ENCODE results near the gene SLC26A1.

Gene SLC26A1

GRCh38 chr4:968221-968620, 25.0 kb downstream of the SLC26A1 start:
- H3K4me3 ChIP-seq (ENCODE audit: low read length) = no peak overlapping the region
- no peak for TF ChIP-seq ZNF274 (IDR thresholded peaks at IDR 0.05; ENCODE audit: low read depth, low read length)

GRCh38 chr4:967113-968104, 25.8 kb downstream of the SLC26A1 start:
- no peak overlapping the region for H3K4me3 ChIP-seq (ENCODE audit: low read length)
- no peak for TF ChIP-seq ZNF274 (IDR thresholded peaks at IDR 0.05; ENCODE audit: low read depth, low read length)

GRCh38 chr4:966266-967112, 26.7 kb downstream of the SLC26A1 start:
- TF ChIP-seq ZNF274 (IDR thresholded peaks at IDR 0.05; ENCODE audit: low read depth, low read length) = no peak
- no peak overlapping the region for H3K4me3 ChIP-seq (ENCODE audit: low read length)

GRCh38 chr4:965766-966134, 27.5 kb downstream of the SLC26A1 start:
- no peak for TF ChIP-seq ZNF274 (IDR thresholded peaks at IDR 0.05; ENCODE audit: low read depth, low read length)
- H3K4me3 ChIP-seq (ENCODE audit: low read length) = no peak overlapping the region

DNA sequence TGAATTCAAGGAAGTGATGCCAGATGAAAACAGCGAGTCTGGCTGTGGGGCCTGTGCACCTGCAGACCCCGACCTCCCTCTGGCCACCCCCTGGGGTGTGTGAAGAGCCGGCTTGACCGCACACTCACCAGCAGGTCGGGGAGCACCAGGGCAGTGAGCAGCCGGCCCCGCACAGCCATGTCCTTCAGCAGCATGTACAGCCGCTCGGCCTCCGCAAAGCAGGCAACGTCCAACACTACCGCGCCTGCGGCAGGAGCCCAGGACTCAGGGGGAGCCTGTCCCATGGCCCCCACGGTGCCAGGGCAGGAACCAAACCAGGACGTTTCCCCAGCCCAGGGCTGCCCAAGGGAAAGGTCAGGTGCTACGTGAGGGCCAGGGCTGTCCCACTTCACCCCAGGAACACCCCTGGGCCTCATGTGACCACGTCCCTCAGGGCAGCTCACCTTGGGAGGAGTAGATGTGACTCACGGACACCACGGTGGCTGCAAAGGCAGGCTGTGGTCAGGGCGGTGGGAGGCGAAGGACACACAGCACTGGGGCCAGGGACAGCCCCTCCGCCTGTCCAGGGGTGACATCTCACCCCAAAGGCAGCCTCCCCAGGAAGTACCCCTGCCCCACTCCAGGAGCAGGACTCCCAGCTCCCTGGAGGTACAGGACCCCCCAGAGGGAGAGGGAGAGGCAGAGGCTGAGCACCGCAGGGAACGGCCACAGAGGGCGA, 28.0 kb downstream of the SLC26A1 start:
- no peak for TF ChIP-seq ZNF274 (IDR thresholded peaks at IDR 0.05; ENCODE audit: low read depth, low read length)

DNA sequence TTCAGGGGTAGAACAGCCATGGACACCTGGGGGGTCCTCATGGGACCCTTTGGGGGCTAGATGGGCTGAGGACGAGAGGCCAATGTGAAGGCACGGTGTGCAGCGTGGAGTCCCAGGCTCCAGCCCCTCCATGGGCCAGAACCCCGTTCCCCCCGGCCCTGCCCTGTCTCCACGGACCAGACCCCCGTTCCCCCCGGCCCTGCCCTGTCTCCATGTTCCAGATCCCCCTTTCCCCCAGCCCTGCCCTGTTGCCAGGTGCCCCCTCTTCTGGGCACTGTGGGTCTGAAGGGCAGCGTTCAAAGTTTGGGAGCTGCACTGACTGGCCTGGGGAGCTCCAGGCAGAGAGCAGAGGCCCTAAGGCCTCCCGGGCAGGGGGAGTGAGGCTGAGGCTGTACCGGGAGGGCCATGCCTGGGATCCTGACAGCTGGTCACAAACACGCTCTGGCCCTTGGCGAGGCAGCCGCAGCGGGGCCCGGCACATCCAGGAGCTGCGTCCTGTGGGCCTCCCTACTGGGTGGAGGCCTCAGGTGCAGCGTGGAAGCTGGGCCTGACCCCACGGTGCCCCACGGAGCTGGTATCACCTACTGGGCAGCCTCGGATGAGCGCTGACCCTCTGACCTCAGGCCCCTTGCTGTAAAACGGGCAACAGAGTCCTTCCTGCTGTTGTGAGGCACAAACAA, 28.7 kb downstream of the SLC26A1 start:
- TF ChIP-seq ZNF274 (IDR thresholded peaks at IDR 0.05; ENCODE audit: low read depth, low read length) = no peak
- no peak overlapping the region for H3K4me3 ChIP-seq (ENCODE audit: low read length)

More for the DNA sequence above, 28.0 kb downstream of the SLC26A1 start:
- H3K4me3 ChIP-seq (ENCODE audit: low read length) = no peak overlapping the region

DNA sequence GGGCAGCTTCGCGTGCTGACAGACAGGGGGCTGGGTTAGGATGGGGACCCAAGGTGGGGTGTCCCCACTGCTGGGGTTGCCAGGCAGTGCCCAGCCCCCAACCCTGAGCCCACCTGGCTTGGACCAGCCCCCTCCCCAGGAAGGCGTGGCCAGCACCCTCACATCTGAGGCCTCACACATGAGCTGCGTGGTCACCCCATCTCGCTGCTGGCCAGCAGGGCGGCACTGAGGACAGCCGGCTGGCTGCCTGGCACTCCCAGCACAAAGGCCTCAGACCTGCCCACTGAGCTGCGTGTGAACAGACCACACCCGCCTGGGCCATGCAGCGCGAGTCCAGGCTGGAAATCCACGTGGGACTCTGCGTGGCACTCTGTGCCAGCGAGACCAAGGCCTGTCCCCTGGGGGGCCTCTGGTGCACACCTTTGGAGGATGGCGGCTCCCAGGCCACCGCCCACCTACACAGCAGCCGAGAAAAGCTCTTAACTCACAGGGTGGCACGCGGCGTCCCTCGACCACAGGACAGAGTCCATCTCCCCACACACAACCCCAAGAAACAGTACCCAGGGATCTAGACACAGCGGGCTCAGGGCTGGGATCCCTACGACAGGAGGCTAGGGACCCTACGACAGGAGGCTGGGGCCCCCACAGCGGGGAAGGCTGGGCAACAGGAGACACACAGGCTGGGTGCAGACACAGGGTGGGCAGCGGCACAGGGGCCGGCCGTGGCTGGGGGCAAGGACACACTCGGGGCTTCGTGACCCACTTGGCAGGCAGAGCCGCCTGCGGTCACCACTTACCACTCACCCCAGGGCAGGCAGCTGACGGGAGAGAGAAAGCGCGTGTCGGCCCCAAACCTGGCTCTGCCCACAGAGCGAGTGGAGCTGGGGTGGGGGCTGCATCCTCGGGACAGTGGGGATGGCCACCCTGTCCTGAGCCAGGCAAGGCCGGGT, 29.7 kb downstream of the SLC26A1 start:
- TF ChIP-seq ZNF274 (IDR thresholded peaks at IDR 0.05; ENCODE audit: low read depth, low read length) = no peak
- no peak overlapping the region for H3K4me3 ChIP-seq (ENCODE audit: low read length)

- no peak for TF ChIP-seq ZNF274 (IDR thresholded peaks at IDR 0.05; ENCODE audit: low read depth, low read length)
- no peak overlapping the region for H3K4me3 ChIP-seq (ENCODE audit: low read length)
Measured at GRCh38 chr4:962231-963208, 30.7 kb downstream of the SLC26A1 start.

DNA sequence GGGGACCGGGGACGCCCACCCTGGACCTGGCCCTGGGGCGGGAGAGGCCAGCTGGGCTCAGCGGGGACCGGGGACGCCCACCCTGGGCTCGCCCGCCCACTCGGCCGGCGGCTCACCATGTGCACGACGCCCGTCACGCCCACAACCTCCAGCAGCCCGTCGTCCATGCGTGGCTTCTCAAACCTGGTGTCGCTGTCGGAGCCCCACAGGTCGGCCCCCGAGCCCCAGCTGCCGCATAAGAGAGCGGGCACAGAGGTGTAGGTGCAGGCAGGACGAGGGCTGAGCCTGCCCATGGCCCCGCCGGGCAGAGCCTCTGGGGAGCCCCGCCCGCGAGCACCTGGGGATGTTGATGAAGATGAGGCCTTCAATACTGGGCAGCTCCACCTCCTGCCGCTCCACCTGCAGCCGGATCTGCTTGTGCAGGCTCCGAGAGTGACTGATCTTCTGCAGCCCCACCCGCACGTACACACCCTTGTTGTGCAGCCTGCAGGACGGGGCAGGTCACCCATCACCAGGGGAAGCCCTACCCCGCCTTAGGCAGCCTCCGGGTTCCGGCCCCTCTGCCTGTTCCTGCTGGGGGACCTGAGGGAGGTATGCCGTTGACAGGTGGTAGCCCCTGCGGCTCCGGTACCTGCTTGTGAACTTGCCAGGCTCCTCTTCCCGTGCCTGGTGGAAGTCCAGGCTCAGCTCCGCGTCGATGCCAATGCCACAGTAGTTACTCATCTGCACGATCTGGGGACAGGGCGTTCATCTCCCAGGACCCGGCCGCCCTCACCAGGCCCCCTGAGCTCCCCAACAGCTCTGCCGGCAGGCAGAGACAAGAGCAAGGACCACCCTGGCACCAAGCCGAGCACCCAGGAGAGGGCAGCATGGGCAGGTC, 31.6 kb downstream of the SLC26A1 start:
- H3K4me3 ChIP-seq (ENCODE audit: low read length) = no peak overlapping the region
- no peak for TF ChIP-seq ZNF274 (IDR thresholded peaks at IDR 0.05; ENCODE audit: low read depth, low read length)

DNA sequence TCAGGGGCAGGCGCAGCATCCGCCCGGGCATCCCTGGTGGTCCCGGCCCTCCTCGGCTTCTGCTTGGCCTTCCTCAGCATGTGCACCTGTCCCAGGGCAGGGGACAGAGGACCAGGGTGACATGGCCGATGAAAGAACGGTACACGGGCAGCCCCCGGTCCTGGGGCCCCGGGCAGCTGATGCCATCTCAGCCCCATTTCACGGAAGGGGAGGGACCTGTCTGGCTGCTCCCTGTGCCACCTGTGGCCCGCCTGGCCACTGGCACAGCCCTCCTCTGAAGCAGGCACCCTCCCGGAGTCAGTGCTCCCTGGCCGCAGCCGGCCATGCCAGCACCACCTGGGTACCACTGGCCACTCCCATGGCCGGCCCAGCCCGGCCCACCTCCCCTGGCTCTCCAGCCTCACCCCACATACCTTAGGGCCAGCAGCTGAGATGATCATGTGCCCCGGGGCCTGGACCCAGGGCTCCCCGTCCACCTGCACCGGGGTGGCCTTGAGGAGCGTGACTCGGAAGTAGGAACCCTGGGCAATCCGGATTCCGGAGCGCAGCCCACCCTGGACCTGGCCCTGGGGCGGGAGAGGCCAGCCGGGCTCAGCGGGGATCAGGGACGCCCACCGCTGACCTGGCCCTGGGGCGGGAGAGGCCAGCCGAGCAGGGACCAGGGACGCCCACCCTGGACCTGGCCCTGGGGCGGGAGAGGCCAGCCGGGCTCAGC, 32.4 kb downstream of the SLC26A1 start:
- no peak overlapping the region for H3K4me3 ChIP-seq (ENCODE audit: low read length)
- TF ChIP-seq ZNF274 (IDR thresholded peaks at IDR 0.05; ENCODE audit: low read depth, low read length) = no peak

Data from GM08714 (cell line).